K562 (cell line): ENCODE results near the gene CERS6. TPM values are rescaled to one million over a fixed set of nuclear protein-coding genes. Genes with fewer than 3 reads are reported as not detected.

Source experiments
- ATAC-seq: fragments of 200-7000 bp; cut with Tn5 transposase; 3 replicates; pipeline ENCODE4 v1.9.1; 2020; ENCODE audit warnings: moderate library complexity
- BruUV-seq: library from RNA; stranded (reverse); fragments of 400-500 nt; replicated peaks from 2 replicates; lab custom pipeline; 2021; lab: Mats Ljungman, UMichigan
- CTCF ChIA-PET: fragments of 300-600 bp; formaldehyde crosslinking; extraction: SDS; loops from one replicate; lab custom pipeline; 2021; ENCODE audit warnings: low intra/inter-chr PET ratio; lab: Yijun Ruan, JAX
- POLR2A ChIA-PET: fragments of 300-600, 350-650 bp; sonication (Branson Sonifier 250); formaldehyde crosslinking; extraction: SDS; loops from one replicate; lab custom pipeline; 2021; ENCODE audit warnings: antibody characterized with exemption, inconsistent platforms; lab: Yijun Ruan, JAX
- DNase-seq, 4 experiments: peaks; one replicate each; pipeline versions ENCODE4 v3.0.0 to v3.0.0-alpha.2; 2011 to 2018; ENCODE audit warnings: low spot score in 3 of 4, mixed read lengths in 3 of 4; ENCODE audit errors: extremely low read depth in 1 of 4
- FAIRE-seq: peaks from 2 replicates; lab custom pipeline; 2011; peaks lifted over from hg19 to GRCh38; lab: Jason Lieb, UNC
- H2AFZ ChIP-seq: 2 replicates; pipeline ENCODE4 v1.6.0; 2011; ENCODE audit warnings: low read depth, low read length, control low read depth, inconsistent platforms
- H3K27ac ChIP-seq: fragments of 200-600 bp; 3 replicates; pipeline ENCODE4 v1.8.0; 2011; ENCODE audit warnings: low read depth, mild to moderate bottlenecking, control low read depth, inconsistent platforms, low read length, moderate library complexity, mixed read lengths; ENCODE audit errors: extremely low read depth
- H3K27me3 ChIP-seq, 2 experiments: fragments of 300-600 bp in 1 of 2; 2 replicates in 1 of 2; 3 replicates in 1 of 2; pipeline versions ENCODE4 v1.6.0 to v1.8.0; 2011; ENCODE audit warnings: inconsistent platforms in 2 of 2, low read length in 2 of 2, mild to moderate bottlenecking in 1 of 2, mixed read lengths in 1 of 2, moderate library complexity in 1 of 2; ENCODE audit not compliant: control insufficient read depth in 2 of 2, insufficient read depth in 2 of 2
- H3K36me3 ChIP-seq: fragments of 300-600 bp; 3 replicates; pipeline ENCODE4 v1.8.0; 2011; ENCODE audit warnings: mild to moderate bottlenecking, low read length, inconsistent platforms; ENCODE audit not compliant: control insufficient read depth, insufficient read depth
- H3K4me1 ChIP-seq, 2 experiments: fragments of 200-600 bp in 1 of 2; replicated peaks in 1 of 2; 2 replicates in 1 of 2; 3 replicates in 1 of 2; pipeline versions ENCODE4 v1.5.1 to v1.8.0; 2011; ENCODE audit warnings: inconsistent platforms in 2 of 2, low read length in 2 of 2, mild to moderate bottlenecking in 1 of 2, mixed read lengths in 1 of 2, moderate library complexity in 1 of 2; ENCODE audit not compliant: control insufficient read depth in 2 of 2, insufficient read depth in 2 of 2
- H3K4me2 ChIP-seq: 2 replicates; pipeline ENCODE4 v1.6.1; 2011; ENCODE audit warnings: low read length, control low read depth, inconsistent platforms, mixed read lengths; ENCODE audit not compliant: insufficient read depth
- H3K4me3 ChIP-seq: fragments of 200-600 bp; sonication (generic), shearing (Covaris generic); 2 replicates; pipeline ENCODE4 v1.5.1; 2016; ENCODE audit warnings: control low read depth, inconsistent platforms
- H3K79me2 ChIP-seq: fragments of 200-600 bp; 3 replicates; pipeline ENCODE4 v1.8.0; 2011; ENCODE audit warnings: low read length, inconsistent platforms; ENCODE audit not compliant: control insufficient read depth, insufficient read depth
- H3K9ac ChIP-seq, 2 experiments: 2 replicates each; pipeline versions ENCODE4 v1.6.0 to v1.6.1; 2011; ENCODE audit warnings: low read depth in 2 of 2, low read length in 2 of 2, control low read depth in 1 of 2, inconsistent platforms in 1 of 2, mild to moderate bottlenecking in 1 of 2, mixed read lengths in 1 of 2; ENCODE audit not compliant: insufficient read depth in 1 of 2
- H3K9me1 ChIP-seq: one replicate; pipeline ENCODE4 v1.6.0; 2011; ENCODE audit warnings: inconsistent platforms, mild to moderate bottlenecking, low read length, moderate library complexity; ENCODE audit not compliant: control insufficient read depth, insufficient read depth
- H3K9me3 ChIP-seq: replicated peaks from 2 replicates; pipeline ENCODE4 v1.5.1; 2011; ENCODE audit warnings: low read depth, low read length, inconsistent platforms; ENCODE audit not compliant: control insufficient read depth, insufficient read depth
- H4K20me1 ChIP-seq: replicated peaks from 2 replicates; pipeline ENCODE4 v1.6.1; 2011; ENCODE audit warnings: low read length, inconsistent platforms, mixed read lengths; ENCODE audit not compliant: control insufficient read depth, insufficient read depth
- HMBOX1 ChIP-seq: sonication (generic); IDR thresholded peaks from 2 replicates; pipeline ENCODE4 v1.6.1; 2016
- MAFG ChIP-seq: fragments of 450-650 bp; conservative IDR thresholded peaks from 2 replicates; pipeline ENCODE4 v1.6.1; 2016; ENCODE audit warnings: missing genetic modification characterization, missing compliant biosample characterization
- PHB ChIP-seq: fragments of 250-450 bp; sonication (Bioruptor Pico); IDR thresholded peaks from 2 replicates; pipeline ENCODE4 v1.5.0; 2021
- PREB ChIP-seq: sonication (generic); formaldehyde crosslinking; IDR thresholded peaks from 2 replicates; pipeline ENCODE4 v1.8.1; 2023; ENCODE audit warnings: mild to moderate bottlenecking, missing genetic modification reagents
- XRCC3 ChIP-seq: fragments of 450-650 bp; IDR thresholded peaks from 2 replicates; pipeline ENCODE4 v1.6.1; 2017; ENCODE audit warnings: mild to moderate bottlenecking, moderate library complexity
- WGBS: fragments of 100-300 bp; shearing (Covaris generic); methylation state at CpG from one replicate; pipeline ENCODE4 v1.1.6; 2016; ENCODE audit warnings: low coverage, mixed read lengths; ENCODE audit not compliant: insufficient coverage; ENCODE audit errors: missing lambda C conversion rate; 5-methylcytosine and 5-hydroxymethylcytosine counted together
- in situ Hi-C: fragments of 300-500 bp; cut with MboI; formaldehyde crosslinking; loops from 4 replicates; pipeline ENCODE4 v1.15.0; 2018; ENCODE audit warnings: inconsistent platforms, mixed read lengths
- intact Hi-C: fragments of 100-400 bp; cut with micrococcal nuclease; formaldehyde crosslinking; loops from 2 replicates; pipeline ENCODE4 v1.14.2; 2022
- polyA plus RNA-seq, 8 experiments: library from polyadenylated mRNA; depleted of rRNA in 4 of 8; stranded (reverse) in 5 of 8; unstranded in 3 of 8; fragments of >200 nt; fragmentation: Nextera tagmentation in 2 of 8; fragmentation: Illumina TruSeq in 1 of 8; extraction: Ambion mirVana in 2 of 8; extraction: Trizol in 1 of 8; gene quantifications; 2 replicates each; pipeline versions ENCODE4 v1.2.1 to v1.2.3, GENCODE V29; 2011 to 2014; ENCODE audit warnings: inconsistent platforms in 1 of 8, missing spikeins in 1 of 8
- total RNA-seq, 7 experiments: library from RNA; depleted of rRNA in 6 of 7; stranded (reverse); fragments of >200 nt in 6 of 7; fragmentation: Illumina TruSeq in 2 of 7; extraction: Trizol in 2 of 7; gene quantifications; 2 replicates each; pipeline versions ENCODE4 v1.2.1 to v1.2.3, GENCODE V29; 2011 to 2021; ENCODE audit warnings: low replicate concordance in 1 of 7

CERS6 gene
- total and polyA plus RNA-seq, 9 of the 15 experiments (the other 6 are each of a cell fraction or from before 2014, with no cell fraction given), result 1.6 to 13.6 (median 11.4) TPM

- TF ChIP-seq HMBOX1, result no peak
- TF ChIP-seq, all 486 proteins: peak for 0
Measured at GRCh38 chr2:168515502-168515901, 59.4 kb downstream of the CERS6 start (continued).

GRCh38 chr2:168517816-168518215 is 61.7 kb downstream of the CERS6 start:
- no peak overlapping the region for H3K9ac ChIP-seq
- H3K9me3 ChIP-seq, result no peaks in the 10 kb centered on the region
- ChIA-PET POLR2A (interaction anchor here (0.9 to 1.6 kb wide), 5 partner anchors 9 to 47 kb away, joined by 3 to 4 read pairs (median 3); no protein-coding TSS in a partner anchor), CTCF (no interaction called here)
- DNase-seq, result no peak
- peaks cover 4% of the 10 kb centered on the region; the same call in 1 of the 2 replicates for H4K20me1 ChIP-seq
- H3K4me3 ChIP-seq, result no peak overlapping the region
- intact Hi-C loops (no loop called here), in situ Hi-C loops (no loop called here)
- no TSS peak for BruUV-seq
- no peaks in the 10 kb centered on the region for H3K36me3 ChIP-seq
- WGBS, result 40% methylated on average over 7 of the region's 7 CpGs
- TF ChIP-seq XRCC3 (no peak), PHB (no peak), MAFG (tag) (no peak), PREB (CRISPR knock-in tag) (no peak)
- H3K27ac ChIP-seq, result no peak overlapping the region
- H3K79me2 ChIP-seq, result peaks cover 14% of the 10 kb centered on the region; the same call in 2 of the 3 replicates
- H3K4me1 ChIP-seq, result peaks cover 0 to 14% of the 10 kb centered on the region in 2 experiments; a peak in 4 of 5 replicates
- H3K27me3 ChIP-seq, result no peaks in the 10 kb centered on the region
- FAIRE-seq, result no peak
- H2AFZ ChIP-seq, result no peak overlapping the region
- no peak for ATAC-seq
- H3K9me1 ChIP-seq, result peaks cover 5% of the 10 kb centered on the region
- no peak overlapping the region for H3K4me2 ChIP-seq
